Measurements from ENCODE around the gene ZFP36L1. TPM values are rescaled to one million over a fixed set of nuclear protein-coding genes. Genes with fewer than 3 reads are reported as not detected.
A peak's percentile ranks its signal among the peaks of the same experiment; 100 is the strongest.

The ZFP36L1 gene
- total RNA-seq, 2 experiments from 2014 or later, result 84.4 to 86.2 TPM

GRCh38 chr14:68794130-68794850, 1.4 kb upstream of the ZFP36L1 start:
- Mint-ChIP-seq H3K36me3 (peaks cover 52% of the 10 kb centered on the region), H3K9me3 (peaks cover 4% of the 10 kb centered on the region), H3K27me3 (peaks cover 3% of the 10 kb centered on the region), H3K27ac (peak overlapping the region; percentile 100), H3K4me1 (peaks cover 39% of the 10 kb centered on the region), H3K4me3 (peak overlapping the region; percentile 96)
- peak; percentile 85 for DNase-seq

- Mint-ChIP-seq H3K27me3 (peaks cover 3% of the 10 kb centered on the region), H3K36me3 (peaks cover 55% of the 10 kb centered on the region), H3K9me3 (peaks cover 1% of the 10 kb centered on the region), H3K4me3 (peak overlapping the region; percentile 96), H3K4me1 (peaks cover 39% of the 10 kb centered on the region), H3K27ac (peak overlapping the region; percentile 100)
- no peak for DNase-seq
Observed at GRCh38 chr14:68793734-68794129, 865 bp upstream of the ZFP36L1 start.

- peak overlapping the region; percentile 96 for H3K4me3 Mint-ChIP-seq
- H3K27ac Mint-ChIP-seq, result peak overlapping the region; percentile 100
- peaks cover 3% of the 10 kb centered on the region for H3K27me3 Mint-ChIP-seq
- no peak for DNase-seq
- H3K36me3 Mint-ChIP-seq, result peaks cover 58% of the 10 kb centered on the region
- H3K4me1 Mint-ChIP-seq, result peaks cover 41% of the 10 kb centered on the region
- no peaks in the 10 kb centered on the region for H3K9me3 Mint-ChIP-seq
Observed at GRCh38 chr14:68792678-68792978, 239 bp downstream of the ZFP36L1 start.

- H3K36me3 Mint-ChIP-seq, result peaks cover 59% of the 10 kb centered on the region
- peak overlapping the region; percentile 100 for H3K27ac Mint-ChIP-seq
- no peak for DNase-seq
- H3K27me3 Mint-ChIP-seq, result peaks cover 3% of the 10 kb centered on the region
- H3K4me3 Mint-ChIP-seq, result peak overlapping the region; percentile 96
- H3K4me1 Mint-ChIP-seq, result peaks cover 41% of the 10 kb centered on the region
- H3K9me3 Mint-ChIP-seq, result no peaks in the 10 kb centered on the region
Observed at GRCh38 chr14:68791902-68792677, 777 bp downstream of the ZFP36L1 start.

- H3K27me3 Mint-ChIP-seq, result peaks cover 3% of the 10 kb centered on the region
- H3K9me3 Mint-ChIP-seq, result no peaks in the 10 kb centered on the region
- peaks cover 66% of the 10 kb centered on the region for H3K36me3 Mint-ChIP-seq
- peak overlapping the region; percentile 100 for H3K27ac Mint-ChIP-seq
- DNase-seq, result no peak
- peak overlapping the region; percentile 96 for H3K4me3 Mint-ChIP-seq
- peaks cover 41% of the 10 kb centered on the region for H3K4me1 Mint-ChIP-seq
Observed at GRCh38 chr14:68791078-68791901, 1.6 kb downstream of the ZFP36L1 start.

GRCh38 chr14:68790644-68791077, 2.2 kb downstream of the ZFP36L1 start:
- Mint-ChIP-seq H3K4me1 (peaks cover 45% of the 10 kb centered on the region), H3K9me3 (no peaks in the 10 kb centered on the region), H3K4me3 (peak overlapping the region; percentile 96), H3K27me3 (peaks cover 3% of the 10 kb centered on the region), H3K27ac (peak overlapping the region; percentile 100), H3K36me3 (peaks cover 71% of the 10 kb centered on the region)
- peak; percentile 67 for DNase-seq

GRCh38 chr14:68789821-68790643, 2.8 kb downstream of the ZFP36L1 start:
- DNase-seq, result no peak
- Mint-ChIP-seq H3K9me3 (no peaks in the 10 kb centered on the region), H3K27me3 (peaks cover 3% of the 10 kb centered on the region), H3K27ac (peak overlapping the region; percentile 100), H3K4me1 (peaks cover 51% of the 10 kb centered on the region), H3K4me3 (peak overlapping the region; percentile 96), H3K36me3 (peaks cover 72% of the 10 kb centered on the region)

GRCh38 chr14:68788996-68789820, 3.7 kb downstream of the ZFP36L1 start:
- Mint-ChIP-seq H3K4me1 (peaks cover 49% of the 10 kb centered on the region), H3K9me3 (no peaks in the 10 kb centered on the region), H3K36me3 (peaks cover 69% of the 10 kb centered on the region), H3K4me3 (peak overlapping the region; percentile 96), H3K27ac (peak overlapping the region; percentile 100), H3K27me3 (peaks cover under 1% of the 10 kb centered on the region)
- peak; percentile 87 for DNase-seq

- H3K9me3 Mint-ChIP-seq, result no peaks in the 10 kb centered on the region
- H3K36me3 Mint-ChIP-seq, result peaks cover 67% of the 10 kb centered on the region
- H3K4me3 Mint-ChIP-seq, result peak overlapping the region; percentile 96
- H3K4me1 Mint-ChIP-seq, result peaks cover 47% of the 10 kb centered on the region
- no peak for DNase-seq
- no peaks in the 10 kb centered on the region for H3K27me3 Mint-ChIP-seq
- H3K27ac Mint-ChIP-seq, result peak overlapping the region; percentile 100
Observed at GRCh38 chr14:68788275-68788995, 4.4 kb downstream of the ZFP36L1 start.

- DNase-seq, result no peak
- peaks cover 62% of the 10 kb centered on the region for H3K36me3 Mint-ChIP-seq
- H3K27ac Mint-ChIP-seq, result peak overlapping the region; percentile 87
- H3K4me3 Mint-ChIP-seq, result peak overlapping the region; percentile 68
- no peaks in the 10 kb centered on the region for H3K9me3 Mint-ChIP-seq
- H3K4me1 Mint-ChIP-seq, result peaks cover 57% of the 10 kb centered on the region
- H3K27me3 Mint-ChIP-seq, result no peaks in the 10 kb centered on the region
Observed at GRCh38 chr14:68787092-68787992, 5.5 kb downstream of the ZFP36L1 start.

GRCh38 chr14:68786491-68787091, 6.3 kb downstream of the ZFP36L1 start:
- Mint-ChIP-seq H3K36me3 (peaks cover 57% of the 10 kb centered on the region), H3K9me3 (no peaks in the 10 kb centered on the region), H3K4me3 (peak overlapping the region; percentile 68), H3K27me3 (no peaks in the 10 kb centered on the region), H3K4me1 (peaks cover 64% of the 10 kb centered on the region), H3K27ac (peak overlapping the region; percentile 87)
- DNase-seq, result no peak

Data from activated naive CD8-positive, alpha-beta T cell treated with anti-CD3 and anti-CD28 coated beads for 36 hours (primary cell).